ENCODE results near the gene CHD6. TPM values are rescaled to one million over a fixed set of nuclear protein-coding genes. Genes with fewer than 3 reads are reported as not detected.

CHD6 gene
- total RNA-seq, 1 experiment from 2014 or later, result 80.5 TPM

- CTCF ChIA-PET, result interaction anchor here (1.8 kb wide), 1 partner anchor 23 kb away, joined by 5 read pairs; no protein-coding TSS in a partner anchor
- H3K9me3 Mint-ChIP-seq (ENCODE audit: unreplicated experiment), result peaks cover 2% of the 10 kb centered on the region
- no peak for TF ChIP-seq CTCF (IDR thresholded peaks at IDR 0.05; ENCODE audit: insufficient read depth in 1 of 2, low read depth in 1 of 2, low read length in 1 of 2, severe bottlenecking in 1 of 2, unreplicated experiment in 1 of 2)
These were observed 241.8 kb downstream of the CHD6 start for GRCh38 chr20:41376349-41376748.

DNA sequence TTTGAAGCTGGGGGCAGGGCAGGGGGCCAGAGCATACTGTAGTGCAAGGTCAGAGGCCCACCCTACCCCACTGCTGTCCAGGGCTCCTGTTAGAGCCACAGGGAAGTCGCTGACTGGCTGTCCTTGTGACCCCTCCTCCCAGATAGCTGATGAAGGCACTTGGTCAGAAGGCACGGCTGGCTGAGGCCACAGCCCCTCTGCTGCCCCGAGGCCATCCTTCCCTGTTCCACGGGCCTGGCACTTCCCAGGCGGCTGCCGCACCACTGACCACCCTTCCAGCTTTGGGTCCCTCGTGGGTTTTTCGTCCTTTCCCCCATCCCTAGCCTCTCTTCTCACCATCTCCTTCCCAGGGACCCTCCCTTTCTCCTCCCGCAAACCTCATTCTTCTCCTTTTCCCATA, 242.3 kb downstream of the CHD6 start:
- ChIA-PET POLR2A (no interaction called here), CTCF (no interaction called here)
- Mint-ChIP-seq H3K4me1 (ENCODE audit: low read depth, unreplicated experiment) (peaks cover 12% of the 10 kb centered on the region), H3K27ac (ENCODE audit: unreplicated experiment) (no peak overlapping the region), H3K9me3 (ENCODE audit: unreplicated experiment) (peaks cover 7% of the 10 kb centered on the region), H3K36me3 (ENCODE audit: insufficient read depth, unreplicated experiment) (peaks cover 5% of the 10 kb centered on the region), H3K27me3 (ENCODE audit: insufficient read depth, unreplicated experiment) (peaks cover 25% of the 10 kb centered on the region), H3K4me3 (ENCODE audit: unreplicated experiment) (no peak overlapping the region)
- DNase-seq, result no peak
- Histone ChIP-seq H3K9me3 (peaks cover 4% of the 10 kb centered on the region; the same call in 1 of the 2 replicates), H3K4me3 (ENCODE audit: low read depth, low read length) (no peak overlapping the region), H3K36me3 (ENCODE audit: control insufficient read depth, insufficient read depth, low read length) (no peaks in the 10 kb centered on the region), H3K27me3 (replicated peaks; ENCODE audit: control insufficient read depth, insufficient read depth, low read length) (no peaks in the 10 kb centered on the region; the same call in 1 of the 2 replicates), H3K4me1 (no peaks in the 10 kb centered on the region)
- BruUV-seq (replicated peaks), result no TSS peak
- intact Hi-C loops (cut with micrococcal nuclease; ENCODE audit: unreplicated experiment), result no loop called here
- TF ChIP-seq CTCF (IDR thresholded peaks at IDR 0.05; ENCODE audit: insufficient read depth in 1 of 2, low read depth in 1 of 2, low read length in 1 of 2, severe bottlenecking in 1 of 2, unreplicated experiment in 1 of 2), result no peak

More at GRCh38 chr20:41376349-41376748, 241.8 kb downstream of the CHD6 start:
- intact Hi-C loops (cut with micrococcal nuclease; ENCODE audit: unreplicated experiment), result no loop called here
- no peaks in the 10 kb centered on the region; the same call in 1 of the 2 replicates for H3K27me3 ChIP-seq (replicated peaks; ENCODE audit: control insufficient read depth, insufficient read depth, low read length)
- no peak for DNase-seq
- no peak overlapping the region for H3K4me3 ChIP-seq (ENCODE audit: low read depth, low read length)
- no TSS peak for BruUV-seq (replicated peaks)
- Mint-ChIP-seq H3K27me3 (ENCODE audit: insufficient read depth, unreplicated experiment) (peaks cover 27% of the 10 kb centered on the region), H3K4me3 (ENCODE audit: unreplicated experiment) (no peak overlapping the region), H3K36me3 (ENCODE audit: insufficient read depth, unreplicated experiment) (peaks cover under 1% of the 10 kb centered on the region), H3K27ac (ENCODE audit: unreplicated experiment) (no peak overlapping the region), H3K4me1 (ENCODE audit: low read depth, unreplicated experiment) (peaks cover 15% of the 10 kb centered on the region)
- POLR2A ChIA-PET, result no interaction called here
- H3K4me1 ChIP-seq, result no peaks in the 10 kb centered on the region
- no peaks in the 10 kb centered on the region for H3K36me3 ChIP-seq (ENCODE audit: control insufficient read depth, insufficient read depth, low read length)
- H3K9me3 ChIP-seq, result peaks cover 3% of the 10 kb centered on the region; the same call in 1 of the 2 replicates

GRCh38 chr20:41373931-41374920, 244.0 kb downstream of the CHD6 start:
- intact Hi-C loops (cut with micrococcal nuclease; ENCODE audit: unreplicated experiment), result no loop called here
- peaks cover 5% of the 10 kb centered on the region for H3K4me1 Mint-ChIP-seq (ENCODE audit: low read depth, unreplicated experiment)
- no TSS peak for BruUV-seq (replicated peaks)
- H3K9me3 Mint-ChIP-seq (ENCODE audit: unreplicated experiment), result peaks cover 8% of the 10 kb centered on the region
- Histone ChIP-seq H3K4me1 (no peaks in the 10 kb centered on the region), H3K27me3 (replicated peaks; ENCODE audit: control insufficient read depth, insufficient read depth, low read length) (no peaks in the 10 kb centered on the region), H3K9me3 (peaks cover 4% of the 10 kb centered on the region; the same call in 1 of the 2 replicates), H3K36me3 (ENCODE audit: control insufficient read depth, insufficient read depth, low read length) (no peaks in the 10 kb centered on the region), H3K4me3 (ENCODE audit: low read depth, low read length) (no peak overlapping the region)
- no peak for DNase-seq
- peaks cover 15% of the 10 kb centered on the region for H3K27me3 Mint-ChIP-seq (ENCODE audit: insufficient read depth, unreplicated experiment)
- POLR2A ChIA-PET, result no interaction called here
- H3K4me3 Mint-ChIP-seq (ENCODE audit: unreplicated experiment), result no peak overlapping the region
- CTCF ChIA-PET, result interaction anchor here (0.6 kb wide), 2 partner anchors 27 to 34 kb away, joined by 4 to 5 read pairs; partner anchors contain the start of gene LPIN3
- peak overlapping the region; percentile 3 for H3K27ac Mint-ChIP-seq (ENCODE audit: unreplicated experiment)
- peaks cover 6% of the 10 kb centered on the region for H3K36me3 Mint-ChIP-seq (ENCODE audit: insufficient read depth, unreplicated experiment)
- TF ChIP-seq CTCF (IDR thresholded peaks at IDR 0.05; ENCODE audit: insufficient read depth in 1 of 2, low read depth in 1 of 2, low read length in 1 of 2, severe bottlenecking in 1 of 2, unreplicated experiment in 1 of 2), result no peak
